RWPE2 (cell line): ENCODE data around the gene BDKRB2.

ENCODE experiments used
- ATAC-seq: fragments of 200-7000 bp; cut with Tn5 transposase; 3 replicates; pipeline ENCODE4 v1.9.1; 2021; ENCODE audit warnings: low read depth
- DNase-seq: peaks from one replicate; pipeline ENCODE4 v3.0.0-alpha.2; 2020; ENCODE audit warnings: low spot score
- H3K27ac ChIP-seq: fragments of 450-650 bp; 2 replicates; pipeline ENCODE4 v1.5.1; 2017; ENCODE audit warnings: mild to moderate bottlenecking; ENCODE audit not compliant: poor library complexity, severe bottlenecking
- H3K27me3 ChIP-seq: fragments of 250-450 bp; sonication (Bioruptor Pico); 2 replicates; pipeline ENCODE4 v1.5.1; 2021; ENCODE audit warnings: mild to moderate bottlenecking, moderate library complexity; ENCODE audit not compliant: insufficient read depth, poor library complexity, severe bottlenecking
- H3K36me3 ChIP-seq: fragments of 250-450 bp; sonication (Bioruptor Pico); 2 replicates; pipeline ENCODE4 v1.5.1; 2020; ENCODE audit warnings: low read depth, mild to moderate bottlenecking, moderate library complexity
- H3K4me1 ChIP-seq: fragments of 250-450 bp; sonication (Bioruptor Pico); 2 replicates; pipeline ENCODE4 v1.5.1; 2021; ENCODE audit warnings: mild to moderate bottlenecking, moderate library complexity; ENCODE audit not compliant: insufficient read depth, poor library complexity, severe bottlenecking
- H3K4me3 ChIP-seq: fragments of 250-450 bp; sonication (Bioruptor Pico); 2 replicates; pipeline ENCODE4 v1.5.1; 2021; ENCODE audit warnings: mild to moderate bottlenecking, moderate library complexity; ENCODE audit not compliant: severe bottlenecking
- H3K9me3 ChIP-seq: fragments of 250-450 bp; sonication (Bioruptor Pico); 2 replicates; pipeline ENCODE4 v1.5.1; 2021; ENCODE audit warnings: mild to moderate bottlenecking, moderate library complexity; ENCODE audit not compliant: severe bottlenecking
- CTCF ChIP-seq: fragments of 450-650 bp; IDR thresholded peaks from one replicate; pipeline ENCODE4 v1.5.1; 2017; ENCODE audit warnings: mild to moderate bottlenecking, moderate library complexity; ENCODE audit not compliant: poor library complexity, severe bottlenecking

The BDKRB2 gene

GRCh38 chr14:96221841-96222240 lies 17.2 kb downstream of the BDKRB2 start:
- Histone ChIP-seq H3K27ac (no peak overlapping the region), H3K36me3 (peaks cover 3% of the 10 kb centered on the region; the same call in 1 of the 2 replicates), H3K27me3 (no peaks in the 10 kb centered on the region), H3K4me1 (peaks cover 28% of the 10 kb centered on the region), H3K9me3 (no peaks in the 10 kb centered on the region), H3K4me3 (no peak overlapping the region)
- TF ChIP-seq CTCF, result no peak
- ATAC-seq (no peak), DNase-seq (no peak)

DNA sequence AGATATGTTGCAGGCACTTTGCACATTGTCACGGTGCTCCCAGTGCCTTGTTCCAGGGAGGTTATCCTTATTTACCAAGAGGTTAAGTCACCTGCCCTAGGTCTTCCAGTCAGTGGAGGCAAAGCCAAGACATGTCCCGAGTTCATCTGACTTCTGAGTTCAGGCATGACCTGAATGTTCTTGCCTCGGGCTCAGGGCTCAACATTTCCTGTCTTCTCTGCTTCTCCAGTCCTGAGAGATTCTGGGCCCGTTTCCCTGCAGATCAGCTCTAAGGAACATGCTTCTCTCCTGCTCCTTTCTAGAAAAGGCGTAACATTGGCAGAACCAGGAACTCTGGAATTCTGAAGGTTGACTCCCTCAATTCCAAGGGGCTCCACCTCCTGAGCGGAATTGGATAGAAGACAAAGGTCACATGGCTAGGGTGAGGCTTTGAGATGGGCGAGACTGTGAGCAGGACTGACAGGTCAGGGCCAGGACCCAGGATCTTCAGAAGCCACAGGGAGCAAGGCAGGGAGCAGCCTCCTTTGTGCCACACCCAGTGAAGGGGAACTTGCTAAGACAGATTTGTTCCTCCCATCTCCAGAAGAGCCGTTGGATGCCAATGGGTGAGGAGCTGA lies 19.9 kb downstream of the BDKRB2 start:
- no peaks in the 10 kb centered on the region for H3K27me3 ChIP-seq
- H3K27ac ChIP-seq, result peak overlapping the region; percentile 78
- no peak overlapping the region for H3K4me3 ChIP-seq
- H3K9me3 ChIP-seq, result no peaks in the 10 kb centered on the region
- DNase-seq (peak; percentile 69), ATAC-seq (peak; percentile 48)
- peaks cover 3% of the 10 kb centered on the region; the same call in 1 of the 2 replicates for H3K36me3 ChIP-seq
- H3K4me1 ChIP-seq, result peaks cover 30% of the 10 kb centered on the region
- TF ChIP-seq CTCF, result no peak

GRCh38 chr14:96225213-96225612 lies 20.6 kb downstream of the BDKRB2 start:
- Histone ChIP-seq H3K27ac (peak overlapping the region; percentile 78), H3K36me3 (peaks cover 3% of the 10 kb centered on the region; the same call in 1 of the 2 replicates), H3K4me1 (peaks cover 30% of the 10 kb centered on the region), H3K9me3 (no peaks in the 10 kb centered on the region), H3K27me3 (no peaks in the 10 kb centered on the region), H3K4me3 (no peak overlapping the region)
- DNase-seq, result no peak
- ATAC-seq, result no peak
- no peak for TF ChIP-seq CTCF

GRCh38 chr14:96225745-96226151 lies 21.1 kb downstream of the BDKRB2 start:
- Histone ChIP-seq H3K4me3 (no peak overlapping the region), H3K36me3 (peaks cover 3% of the 10 kb centered on the region; the same call in 1 of the 2 replicates), H3K27me3 (no peaks in the 10 kb centered on the region), H3K4me1 (peaks cover 30% of the 10 kb centered on the region), H3K9me3 (no peaks in the 10 kb centered on the region), H3K27ac (peak overlapping the region; percentile 78)
- ATAC-seq (peak; percentile 92), DNase-seq (peak; percentile 87)
- peak; percentile 76 for TF ChIP-seq CTCF

GRCh38 chr14:96227428-96227827 lies 22.8 kb downstream of the BDKRB2 start:
- H3K4me3 ChIP-seq, result no peak overlapping the region
- TF ChIP-seq CTCF, result no peak
- H3K9me3 ChIP-seq, result no peaks in the 10 kb centered on the region
- ATAC-seq (no peak), DNase-seq (no peak)
- H3K27ac ChIP-seq, result no peak overlapping the region
- peaks cover 30% of the 10 kb centered on the region for H3K4me1 ChIP-seq
- peaks cover 3% of the 10 kb centered on the region; the same call in 1 of the 2 replicates for H3K36me3 ChIP-seq
- H3K27me3 ChIP-seq, result no peaks in the 10 kb centered on the region
